ENCODE measurements around the gene PSG7.
"Not testable (repeated sequence)": the region's sequence is repeated elsewhere in the genome, so short reads cannot be mapped to it uniquely, and the experiment has no call there.

PSG7 gene

GRCh38 chr19:42937107-42937506 is at the start of gene PSG7:
Gene PSG7 (minus strand): TSS chr19:42937207. CDS start chr19:42937076, 131 bp downstream.
- not testable (repeated sequence) for H3K4me3 Mint-ChIP-seq; H3K27ac Mint-ChIP-seq; H3K4me1 Mint-ChIP-seq (ENCODE audit: low read depth); H3K27me3 Mint-ChIP-seq; H3K9me3 Mint-ChIP-seq; H3K36me3 Mint-ChIP-seq (ENCODE audit: low read depth)

- Mint-ChIP-seq H3K4me1 (ENCODE audit: low read depth) (no peaks in the 10 kb centered on the region), H3K36me3 (ENCODE audit: low read depth) (no peaks in the 10 kb centered on the region), H3K27me3 (peaks cover 23% of the 10 kb centered on the region), H3K9me3 (peaks cover 7% of the 10 kb centered on the region), H3K27ac (no peak overlapping the region), H3K4me3 (no peak overlapping the region)
Measured at GRCh38 chr19:42985588-42985987, 48.6 kb upstream of the PSG7 start.

GRCh38 chr19:42982111-42982510 is 45.1 kb upstream of the PSG7 start:
- not testable (repeated sequence) for H3K9me3 Mint-ChIP-seq, H3K4me3 Mint-ChIP-seq
- peaks cover 12% of the 10 kb centered on the region for H3K27me3 Mint-ChIP-seq

GRCh38 chr19:42971451-42971850 is 34.4 kb upstream of the PSG7 start:
- H3K36me3 Mint-ChIP-seq (ENCODE audit: low read depth); H3K27ac Mint-ChIP-seq; H3K4me3 Mint-ChIP-seq; H3K9me3 Mint-ChIP-seq; H3K4me1 Mint-ChIP-seq (ENCODE audit: low read depth): not testable (repeated sequence)
- peaks cover 20% of the 10 kb centered on the region for H3K27me3 Mint-ChIP-seq

More at GRCh38 chr19:42982111-42982510, 45.1 kb upstream of the PSG7 start:
- H3K27ac Mint-ChIP-seq; H3K36me3 Mint-ChIP-seq (ENCODE audit: low read depth); H3K4me1 Mint-ChIP-seq (ENCODE audit: low read depth): not testable (repeated sequence)

GRCh38 chr19:42965176-42965575 is 28.2 kb upstream of the PSG7 start:
- Mint-ChIP-seq H3K27me3 (peaks cover 15% of the 10 kb centered on the region), H3K36me3 (ENCODE audit: low read depth) (no peaks in the 10 kb centered on the region), H3K4me1 (ENCODE audit: low read depth) (no peaks in the 10 kb centered on the region), H3K9me3 (peaks cover 5% of the 10 kb centered on the region), H3K27ac (no peak overlapping the region), H3K4me3 (no peak overlapping the region)

GRCh38 chr19:42961119-42961518 is 24.1 kb upstream of the PSG7 start:
- Mint-ChIP-seq H3K36me3 (ENCODE audit: low read depth) (no peaks in the 10 kb centered on the region), H3K27me3 (peaks cover 16% of the 10 kb centered on the region), H3K4me1 (ENCODE audit: low read depth) (no peaks in the 10 kb centered on the region), H3K27ac (no peak overlapping the region), H3K9me3 (peaks cover 3% of the 10 kb centered on the region), H3K4me3 (no peak overlapping the region)

- not testable (repeated sequence) for H3K36me3 Mint-ChIP-seq (ENCODE audit: low read depth); H3K27me3 Mint-ChIP-seq; H3K4me3 Mint-ChIP-seq; H3K4me1 Mint-ChIP-seq (ENCODE audit: low read depth); H3K9me3 Mint-ChIP-seq; H3K27ac Mint-ChIP-seq
Measured at GRCh38 chr19:42952126-42952525, 15.1 kb upstream of the PSG7 start.

- not testable (repeated sequence) for H3K4me1 Mint-ChIP-seq (ENCODE audit: low read depth); H3K27ac Mint-ChIP-seq; H3K36me3 Mint-ChIP-seq (ENCODE audit: low read depth); H3K4me3 Mint-ChIP-seq; H3K9me3 Mint-ChIP-seq
- peaks cover 12% of the 10 kb centered on the region for H3K27me3 Mint-ChIP-seq
Measured at GRCh38 chr19:42951476-42951875, 14.5 kb upstream of the PSG7 start.

GRCh38 chr19:42942187-42942789 is 5.3 kb upstream of the PSG7 start:
- no peak overlapping the region for H3K4me3 Mint-ChIP-seq
- H3K36me3 Mint-ChIP-seq (ENCODE audit: low read depth), result no peaks in the 10 kb centered on the region
- no peaks in the 10 kb centered on the region for H3K4me1 Mint-ChIP-seq (ENCODE audit: low read depth)
- H3K27me3 Mint-ChIP-seq, result peaks cover 27% of the 10 kb centered on the region
- no peak overlapping the region for H3K27ac Mint-ChIP-seq
- H3K9me3 Mint-ChIP-seq, result no peaks in the 10 kb centered on the region

- not testable (repeated sequence) for H3K4me1 Mint-ChIP-seq (ENCODE audit: low read depth); H3K36me3 Mint-ChIP-seq (ENCODE audit: low read depth); H3K27ac Mint-ChIP-seq; H3K9me3 Mint-ChIP-seq; H3K27me3 Mint-ChIP-seq; H3K4me3 Mint-ChIP-seq
Measured at GRCh38 chr19:42934726-42935125, 2.3 kb downstream of the PSG7 start.

GRCh38 chr19:42934183-42934582 is 2.8 kb downstream of the PSG7 start:
- not testable (repeated sequence) for H3K27me3 Mint-ChIP-seq; H3K4me1 Mint-ChIP-seq (ENCODE audit: low read depth); H3K9me3 Mint-ChIP-seq; H3K4me3 Mint-ChIP-seq; H3K27ac Mint-ChIP-seq; H3K36me3 Mint-ChIP-seq (ENCODE audit: low read depth)

- not testable (repeated sequence) for H3K27me3 Mint-ChIP-seq; H3K27ac Mint-ChIP-seq; H3K9me3 Mint-ChIP-seq; H3K4me3 Mint-ChIP-seq; H3K4me1 Mint-ChIP-seq (ENCODE audit: low read depth); H3K36me3 Mint-ChIP-seq (ENCODE audit: low read depth)
Measured at GRCh38 chr19:42933412-42933811, 3.6 kb downstream of the PSG7 start.

- H3K27ac Mint-ChIP-seq; H3K4me3 Mint-ChIP-seq; H3K9me3 Mint-ChIP-seq; H3K4me1 Mint-ChIP-seq (ENCODE audit: low read depth); H3K27me3 Mint-ChIP-seq; H3K36me3 Mint-ChIP-seq (ENCODE audit: low read depth): not testable (repeated sequence)
Measured at GRCh38 chr19:42932485-42933101, 4.4 kb downstream of the PSG7 start.

- not testable (repeated sequence) for H3K4me1 Mint-ChIP-seq (ENCODE audit: low read depth); H3K36me3 Mint-ChIP-seq (ENCODE audit: low read depth); H3K4me3 Mint-ChIP-seq; H3K27me3 Mint-ChIP-seq; H3K27ac Mint-ChIP-seq; H3K9me3 Mint-ChIP-seq
Measured at GRCh38 chr19:42930214-42930613, 6.8 kb downstream of the PSG7 start.

GRCh38 chr19:42928896-42929295 is 8.1 kb downstream of the PSG7 start:
- H3K4me1 Mint-ChIP-seq (ENCODE audit: low read depth), result no peaks in the 10 kb centered on the region
- H3K36me3 Mint-ChIP-seq (ENCODE audit: low read depth), result no peaks in the 10 kb centered on the region
- H3K27me3 Mint-ChIP-seq, result peaks cover 6% of the 10 kb centered on the region
- no peak overlapping the region for H3K27ac Mint-ChIP-seq
- H3K4me3 Mint-ChIP-seq, result no peak overlapping the region
- H3K9me3 Mint-ChIP-seq, result no peaks in the 10 kb centered on the region

GRCh38 chr19:42926781-42927180 is 10.2 kb downstream of the PSG7 start:
- Mint-ChIP-seq H3K9me3 (no peaks in the 10 kb centered on the region), H3K4me1 (ENCODE audit: low read depth) (no peaks in the 10 kb centered on the region), H3K36me3 (ENCODE audit: low read depth) (no peaks in the 10 kb centered on the region), H3K27me3 (peaks cover 11% of the 10 kb centered on the region), H3K27ac (no peak overlapping the region), H3K4me3 (no peak overlapping the region)
